ENCODE measurements around the gene CCDC13.

The CCDC13 gene

GRCh38 chr3:42730294-42730693, 42.8 kb downstream of the CCDC13 start:
- ChIA-PET CTCF (no interaction called here), POLR2A (no interaction called here)
- TF ChIP-seq ZNF384 (IDR thresholded peaks at IDR 0.05): no peak
- TF ChIP-seq BHLHE40 (IDR thresholded peaks at IDR 0.05; ENCODE audit: borderline replicate concordance): no peak
- TF ChIP-seq LEF1 (IDR thresholded peaks at IDR 0.05; ENCODE audit: borderline replicate concordance): no peak
- TF ChIP-seq FOXA1 (IDR thresholded peaks at IDR 0.05): no peak
- TF ChIP-seq FOXK2 (IDR thresholded peaks at IDR 0.05): no peak
- no peak for TF ChIP-seq PKNOX1 (IDR thresholded peaks at IDR 0.05)
- no peak for TF ChIP-seq HDGF (IDR thresholded peaks at IDR 0.05; ENCODE audit: borderline replicate concordance)
- TF ChIP-seq FOXM1 (IDR thresholded peaks at IDR 0.05; ENCODE audit: borderline replicate concordance): no peak
- no peak for TF ChIP-seq ARNT (IDR thresholded peaks at IDR 0.05)
- TF ChIP-seq SP1 (IDR thresholded peaks at IDR 0.05): no peak
- no peak for TF ChIP-seq NFRKB (IDR thresholded peaks at IDR 0.05)
- TF ChIP-seq CTBP1 (IDR thresholded peaks at IDR 0.05; ENCODE audit: borderline replicate concordance): no peak
- TF ChIP-seq L3MBTL2 (conservative IDR thresholded peaks at IDR 0.05): no peak
- TF ChIP-seq SUZ12 (IDR thresholded peaks at IDR 0.05): no peak
- no peak for TF ChIP-seq ELF4 (IDR thresholded peaks at IDR 0.05)
- TF ChIP-seq TARDBP (IDR thresholded peaks at IDR 0.05): no peak
- DNase-seq (ENCODE audit: extremely low spot score): no peak

- no peak for TF ChIP-seq ZNF384 (IDR thresholded peaks at IDR 0.05)
- TF ChIP-seq PKNOX1 (IDR thresholded peaks at IDR 0.05): no peak
- TF ChIP-seq FOXK2 (IDR thresholded peaks at IDR 0.05): no peak
- no peak for TF ChIP-seq ELF4 (IDR thresholded peaks at IDR 0.05)
- TF ChIP-seq L3MBTL2 (conservative IDR thresholded peaks at IDR 0.05): no peak
- TF ChIP-seq HDGF (IDR thresholded peaks at IDR 0.05; ENCODE audit: borderline replicate concordance): no peak
- no peak for TF ChIP-seq TARDBP (IDR thresholded peaks at IDR 0.05)
- TF ChIP-seq ARNT (IDR thresholded peaks at IDR 0.05): no peak
- no peak for TF ChIP-seq LEF1 (IDR thresholded peaks at IDR 0.05; ENCODE audit: borderline replicate concordance)
- TF ChIP-seq SUZ12 (IDR thresholded peaks at IDR 0.05): no peak
- TF ChIP-seq BHLHE40 (IDR thresholded peaks at IDR 0.05; ENCODE audit: borderline replicate concordance): no peak
- no peak for TF ChIP-seq FOXA1 (IDR thresholded peaks at IDR 0.05)
- no peak for TF ChIP-seq SP1 (IDR thresholded peaks at IDR 0.05)
- no peak for TF ChIP-seq NFRKB (IDR thresholded peaks at IDR 0.05)
- no peak for TF ChIP-seq CTBP1 (IDR thresholded peaks at IDR 0.05; ENCODE audit: borderline replicate concordance)
- TF ChIP-seq FOXM1 (IDR thresholded peaks at IDR 0.05; ENCODE audit: borderline replicate concordance): no peak
- ChIA-PET POLR2A (no interaction called here), CTCF (interaction anchor here (1.0 kb wide), 1 partner anchor 15 kb away, joined by 4 read pairs; no protein-coding TSS in a partner anchor)
- DNase-seq (ENCODE audit: extremely low spot score): no peak
Measured at GRCh38 chr3:42729404-42730145, 43.5 kb downstream of the CCDC13 start.

- DNase-seq (ENCODE audit: extremely low spot score): no peak
- ChIA-PET POLR2A (no interaction called here), CTCF (interaction anchor here (1.0 kb wide), 1 partner anchor 16 kb away, joined by 4 read pairs; no protein-coding TSS in a partner anchor)
- TF ChIP-seq ARNT (IDR thresholded peaks at IDR 0.05): no peak
- no peak for TF ChIP-seq SUZ12 (IDR thresholded peaks at IDR 0.05)
- no peak for TF ChIP-seq PKNOX1 (IDR thresholded peaks at IDR 0.05)
- no peak for TF ChIP-seq SP1 (IDR thresholded peaks at IDR 0.05)
- TF ChIP-seq TARDBP (IDR thresholded peaks at IDR 0.05): no peak
- no peak for TF ChIP-seq L3MBTL2 (conservative IDR thresholded peaks at IDR 0.05)
- no peak for TF ChIP-seq ZNF384 (IDR thresholded peaks at IDR 0.05)
- no peak for TF ChIP-seq HDGF (IDR thresholded peaks at IDR 0.05; ENCODE audit: borderline replicate concordance)
- no peak for TF ChIP-seq CTBP1 (IDR thresholded peaks at IDR 0.05; ENCODE audit: borderline replicate concordance)
Measured at GRCh38 chr3:42728668-42729364, 44.2 kb downstream of the CCDC13 start.

- no peak for DNase-seq (ENCODE audit: extremely low spot score)
- TF ChIP-seq CTBP1 (IDR thresholded peaks at IDR 0.05; ENCODE audit: borderline replicate concordance) (no peak), FOXA1 (IDR thresholded peaks at IDR 0.05) (no peak), SP1 (IDR thresholded peaks at IDR 0.05) (no peak)
- ChIA-PET POLR2A (no interaction called here), CTCF (no interaction called here)
Measured at GRCh38 chr3:42728056-42728455, 45.0 kb downstream of the CCDC13 start.

GRCh38 chr3:42725454-42725853, 47.6 kb downstream of the CCDC13 start:
- DNase-seq (ENCODE audit: extremely low spot score): no peak
- ChIA-PET POLR2A (no interaction called here), CTCF (no interaction called here)
- no peak for TF ChIP-seq SP1 (IDR thresholded peaks at IDR 0.05)
- TF ChIP-seq CTBP1 (IDR thresholded peaks at IDR 0.05; ENCODE audit: borderline replicate concordance): no peak

GRCh38 chr3:42723219-42723618, 49.8 kb downstream of the CCDC13 start:
- no peak for DNase-seq (ENCODE audit: extremely low spot score)
- TF ChIP-seq TARDBP (IDR thresholded peaks at IDR 0.05) (no peak), FOXM1 (IDR thresholded peaks at IDR 0.05; ENCODE audit: borderline replicate concordance) (no peak), SP1 (IDR thresholded peaks at IDR 0.05) (no peak)
- POLR2A ChIA-PET: no interaction called here
- CTCF ChIA-PET: interaction anchor here (0.5 to 0.6 kb wide), 2 partner anchors 32 to 78 kb away, joined by 3 to 11 read pairs; no protein-coding TSS in a partner anchor
